Activated gamma-delta T cell treated with Interleukin-2 at 50 U/mL for 16 hours (primary cell): Measurements from ENCODE around the gene PCF11.
A peak's percentile ranks its signal among the peaks of the same experiment; 100 is the strongest.

Experiments
- DNase-seq: peaks from one replicate; pipeline ENCODE4 v3.0.0-alpha.2; 2020

The PCF11 gene

DNA sequence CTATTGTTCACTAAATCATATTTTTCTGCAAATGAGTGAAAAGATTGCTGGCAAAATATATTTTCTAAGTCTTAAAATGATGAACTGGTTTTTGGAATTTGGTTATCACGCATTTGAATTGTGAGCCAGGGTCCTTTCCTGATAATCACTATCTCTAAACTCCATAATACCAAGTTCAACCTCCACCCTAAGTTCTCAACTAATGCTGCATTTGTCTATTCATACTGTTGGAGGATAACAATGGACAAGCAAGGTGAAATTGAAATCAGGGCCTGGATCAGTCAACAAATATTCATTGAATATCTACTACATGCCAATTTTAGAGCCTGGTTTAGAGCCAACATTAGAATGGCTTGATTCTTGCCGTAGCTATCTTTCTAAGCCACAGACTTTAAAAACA, 4.7 kb upstream of the PCF11 start:
- no peak for DNase-seq

DNA sequence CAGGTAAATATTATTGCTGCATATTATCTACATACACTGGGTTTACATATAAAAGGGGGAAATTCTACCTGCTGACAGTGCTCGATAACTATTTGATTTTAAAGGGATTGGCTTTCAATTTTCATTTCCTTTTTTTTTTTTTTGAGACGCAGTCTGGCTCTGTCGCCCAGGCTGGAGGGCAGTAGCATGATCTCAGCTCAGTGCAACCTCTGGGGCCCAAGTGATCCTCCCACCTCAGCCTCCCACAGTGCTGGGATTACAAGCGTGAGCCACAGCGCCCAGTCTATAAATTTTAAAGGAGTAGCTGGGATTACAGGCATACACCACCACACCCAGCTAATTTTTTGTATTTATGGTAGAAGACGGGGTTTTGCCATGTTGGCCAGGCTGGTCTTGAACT, 3.2 kb upstream of the PCF11 start:
- no peak for DNase-seq

DNA sequence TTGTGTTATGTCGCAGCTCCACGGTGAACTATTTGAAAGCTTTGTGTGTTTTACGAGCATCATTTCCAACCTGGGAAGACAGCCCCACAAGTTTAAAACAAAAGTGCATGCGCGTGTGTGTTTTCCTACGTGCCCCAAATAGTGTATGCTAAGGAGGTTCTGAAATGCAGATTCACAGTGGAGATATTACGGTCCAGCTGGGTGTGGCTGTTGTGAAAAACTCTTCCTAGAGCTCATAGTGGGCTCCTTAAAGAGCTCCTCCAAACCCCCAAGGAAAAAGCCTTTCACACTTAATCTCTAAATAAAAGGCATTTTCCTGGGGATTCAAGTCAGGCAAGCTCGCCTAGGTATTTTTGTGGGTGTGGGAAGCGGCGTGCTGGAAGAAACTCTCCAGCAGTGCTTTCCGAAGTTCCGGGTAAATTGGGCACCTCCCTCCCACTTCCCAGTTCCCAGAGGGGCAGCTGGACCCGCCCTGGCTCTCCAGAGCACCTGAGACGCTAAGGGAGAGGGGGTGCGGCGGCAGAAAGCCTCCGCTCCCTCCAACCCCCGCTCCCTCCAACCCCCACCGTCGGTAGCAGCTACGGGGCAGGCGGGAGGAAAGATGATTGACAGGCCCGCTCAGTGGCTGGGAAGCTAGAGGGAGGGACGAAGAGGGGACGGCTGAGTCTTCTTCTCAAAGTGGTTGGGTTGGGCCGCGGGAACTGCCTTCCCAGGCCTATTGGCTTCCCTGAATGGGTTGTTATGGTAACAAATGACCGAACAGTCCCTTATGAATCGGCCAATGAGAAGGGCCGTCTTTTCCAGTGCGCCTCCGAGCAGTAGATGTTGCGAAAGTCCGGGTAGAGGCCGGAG, 561 bp upstream of the PCF11 start:
- DNase-seq: peak; percentile 98

DNA sequence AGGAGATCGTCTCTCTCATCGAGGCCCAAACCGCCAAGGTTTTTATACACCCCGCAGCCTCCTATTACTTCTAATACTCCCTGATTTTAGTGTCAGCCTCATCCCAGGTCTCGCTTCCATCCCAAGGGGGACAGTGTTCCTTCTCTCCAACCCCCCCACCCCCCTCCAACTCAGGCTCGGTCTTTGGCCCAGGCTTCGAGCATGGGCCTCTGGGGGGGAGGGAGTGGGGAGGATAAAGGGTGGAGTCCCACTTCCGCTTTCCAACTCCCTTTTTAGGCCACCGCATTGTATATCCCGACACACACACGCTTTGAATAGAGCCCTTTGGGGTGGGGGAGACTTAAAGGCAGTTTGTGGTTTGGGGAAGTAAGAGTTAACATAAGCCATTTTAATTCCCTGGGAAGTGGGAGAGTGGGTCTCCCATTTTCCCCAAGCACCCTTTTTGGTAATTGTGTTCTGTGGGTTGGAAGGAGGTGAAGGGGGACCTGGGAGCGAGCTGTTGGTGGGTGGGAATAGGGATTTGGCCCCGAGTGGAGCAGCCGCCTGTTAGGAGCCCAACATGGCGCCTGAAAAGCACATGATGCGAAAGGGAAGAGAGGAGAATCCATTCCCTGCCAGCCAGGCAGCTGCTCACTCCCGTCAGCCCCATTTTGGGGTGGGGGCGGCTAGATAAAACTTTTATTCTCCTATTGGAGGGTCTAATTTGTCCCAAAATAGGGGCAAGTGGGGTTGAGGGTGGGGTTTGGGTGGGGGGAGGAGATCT, 844 bp downstream of the PCF11 start:
- peak; percentile 29 for DNase-seq

DNA sequence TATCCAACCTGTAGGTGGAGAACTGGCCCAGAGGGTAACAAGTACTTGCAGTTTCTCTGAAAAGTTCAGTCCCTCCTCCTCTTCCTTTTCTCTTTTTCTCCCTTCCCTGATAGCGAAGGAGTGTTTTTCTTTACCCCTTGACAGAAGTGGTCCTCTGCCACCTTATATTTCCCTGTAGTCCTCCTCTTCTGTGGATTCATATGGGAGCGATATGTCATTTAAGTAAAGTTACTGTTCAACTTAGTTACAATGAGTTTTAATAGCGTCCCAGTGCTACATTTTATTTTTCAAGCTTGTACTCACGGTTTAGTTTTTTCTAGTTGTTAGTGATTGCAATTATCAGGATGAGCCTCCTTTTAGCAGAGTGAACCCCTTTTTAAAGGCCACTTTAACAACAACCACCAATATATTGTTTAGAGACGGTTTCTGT, 1.4 kb downstream of the PCF11 start:
- no peak for DNase-seq

DNA sequence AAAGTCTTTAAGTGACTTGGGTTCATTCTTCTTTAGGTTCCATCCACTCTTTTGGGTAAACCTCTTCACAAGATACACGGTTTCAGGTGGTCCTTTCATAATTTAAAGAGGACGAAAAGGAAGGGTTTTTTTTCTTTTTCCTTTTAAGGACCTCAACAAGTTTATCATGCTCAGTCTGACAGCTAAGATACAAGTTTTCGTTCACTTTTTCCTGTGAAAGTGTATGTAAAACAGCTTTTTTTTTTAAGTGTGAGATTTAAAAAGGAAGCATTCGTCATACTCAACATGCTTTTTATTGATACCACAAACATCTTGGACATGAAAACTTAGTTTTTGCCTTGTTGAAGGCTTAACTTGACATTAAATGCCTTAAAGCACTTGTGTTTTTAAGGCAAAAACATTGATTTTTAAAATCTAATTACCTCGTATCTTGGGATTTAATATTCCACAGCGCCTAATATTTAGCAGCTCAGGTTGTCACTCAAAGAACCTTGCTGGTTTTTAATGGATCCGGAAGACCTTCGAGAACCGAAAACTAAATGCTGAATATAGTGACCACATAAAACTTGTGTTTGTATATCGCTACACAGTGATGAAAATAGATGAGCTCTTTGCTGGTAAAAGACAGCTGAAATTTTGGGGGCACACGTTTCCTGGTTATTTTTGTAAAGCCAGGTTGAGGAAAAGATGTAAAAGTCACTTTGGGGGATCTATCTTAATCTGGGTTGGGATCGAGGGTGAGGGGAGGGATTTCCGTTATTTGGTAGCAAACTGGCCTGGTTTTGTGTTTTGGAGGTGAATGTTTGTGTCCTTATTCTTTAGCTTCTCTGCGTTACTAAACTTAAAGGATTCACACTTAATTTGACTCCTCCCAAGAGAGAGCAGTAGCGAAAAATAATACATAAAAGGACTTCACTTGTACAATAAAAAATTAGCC, 2.3 kb downstream of the PCF11 start:
- no peak for DNase-seq

DNA sequence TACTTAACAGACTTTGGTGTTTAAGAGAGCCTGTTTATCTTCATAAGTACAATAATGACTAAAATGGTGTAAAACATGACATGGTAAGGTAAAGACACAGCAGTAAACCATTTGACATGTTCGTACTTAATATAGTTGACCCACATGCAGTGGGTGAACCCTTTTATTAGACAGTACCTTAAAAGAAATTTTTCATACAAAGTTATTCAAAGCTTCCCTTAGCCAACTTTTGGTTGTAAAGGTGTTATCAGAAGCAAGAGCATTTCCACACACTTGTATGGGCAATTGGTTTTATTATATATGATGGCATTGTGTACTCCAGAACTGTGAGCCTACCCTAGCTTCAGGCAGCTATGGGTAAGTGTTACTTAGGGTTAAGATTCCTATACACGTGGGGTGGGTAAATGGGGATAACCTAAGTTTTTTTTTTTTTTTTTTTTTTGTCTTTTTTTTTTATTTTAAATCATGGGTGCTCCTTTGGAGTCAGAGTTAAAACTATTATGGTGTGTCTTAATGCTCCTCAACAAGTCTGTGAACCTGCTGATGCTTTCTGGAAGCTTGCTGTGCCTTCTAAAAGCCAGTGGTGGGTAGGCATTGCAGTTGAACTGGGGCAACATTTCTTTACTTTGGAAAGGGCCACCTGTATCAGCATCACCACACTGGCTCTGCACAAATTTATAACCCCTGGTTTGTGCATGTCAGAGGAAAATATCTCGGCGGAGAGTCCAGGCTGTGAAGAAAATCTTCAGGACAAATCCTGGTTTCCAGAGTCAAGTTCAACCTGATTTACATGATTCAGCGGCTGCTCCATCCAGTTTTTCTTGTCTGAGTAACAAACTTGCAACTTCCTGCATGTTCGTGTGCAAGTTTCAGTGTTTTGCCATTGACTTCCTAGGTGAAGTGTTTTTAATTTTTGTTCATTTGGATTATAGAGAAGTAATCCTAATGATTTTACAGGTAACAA, 3.3 kb downstream of the PCF11 start:
- no peak for DNase-seq

DNA sequence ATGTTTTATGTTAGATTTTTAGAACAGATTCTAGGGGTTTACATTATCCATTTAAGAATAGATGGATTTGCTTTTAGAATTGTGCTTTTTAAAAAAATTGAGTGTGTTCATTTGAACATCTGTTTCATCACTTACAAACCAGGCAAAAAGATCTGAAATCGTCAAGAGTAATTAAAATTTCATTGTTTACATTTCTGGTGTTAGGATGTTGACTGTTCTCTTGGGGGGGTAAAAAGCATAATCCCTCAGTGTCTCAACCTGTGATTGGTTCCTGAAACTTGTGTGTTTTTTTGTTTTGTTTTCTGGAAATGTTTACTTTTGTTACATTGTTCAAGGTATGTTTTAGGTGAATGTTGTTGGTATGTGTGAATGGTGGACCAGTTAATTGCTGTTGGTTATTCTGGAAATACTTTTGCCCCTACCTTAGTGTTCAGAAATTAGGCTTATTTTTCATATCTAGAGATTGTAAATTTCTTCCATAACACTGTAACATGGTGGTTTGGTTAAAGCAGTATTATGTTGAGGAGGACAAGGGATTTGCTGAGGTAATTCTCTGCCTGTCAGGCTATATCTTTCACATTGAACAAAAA, 4.8 kb downstream of the PCF11 start:
- no peak for DNase-seq

DNA sequence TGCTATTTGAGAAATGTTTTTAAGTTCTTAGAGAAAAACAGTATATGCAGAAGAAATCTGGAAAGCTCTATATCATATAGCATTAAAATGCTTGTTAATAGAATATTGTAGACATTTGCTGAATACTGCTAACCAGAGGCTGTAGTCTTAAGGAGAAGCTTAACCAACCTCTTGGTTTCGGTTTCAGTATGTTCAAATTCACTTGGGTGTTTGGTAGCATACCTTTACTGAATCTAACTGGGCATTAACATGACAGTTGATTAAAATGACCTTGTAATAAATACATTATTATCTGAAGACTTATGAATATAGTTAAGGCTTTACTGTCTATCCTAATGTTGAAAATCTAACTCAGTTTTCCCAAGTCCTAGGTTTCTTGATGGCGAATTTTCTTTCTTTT, 5.4 kb downstream of the PCF11 start:
- DNase-seq: no peak

DNA sequence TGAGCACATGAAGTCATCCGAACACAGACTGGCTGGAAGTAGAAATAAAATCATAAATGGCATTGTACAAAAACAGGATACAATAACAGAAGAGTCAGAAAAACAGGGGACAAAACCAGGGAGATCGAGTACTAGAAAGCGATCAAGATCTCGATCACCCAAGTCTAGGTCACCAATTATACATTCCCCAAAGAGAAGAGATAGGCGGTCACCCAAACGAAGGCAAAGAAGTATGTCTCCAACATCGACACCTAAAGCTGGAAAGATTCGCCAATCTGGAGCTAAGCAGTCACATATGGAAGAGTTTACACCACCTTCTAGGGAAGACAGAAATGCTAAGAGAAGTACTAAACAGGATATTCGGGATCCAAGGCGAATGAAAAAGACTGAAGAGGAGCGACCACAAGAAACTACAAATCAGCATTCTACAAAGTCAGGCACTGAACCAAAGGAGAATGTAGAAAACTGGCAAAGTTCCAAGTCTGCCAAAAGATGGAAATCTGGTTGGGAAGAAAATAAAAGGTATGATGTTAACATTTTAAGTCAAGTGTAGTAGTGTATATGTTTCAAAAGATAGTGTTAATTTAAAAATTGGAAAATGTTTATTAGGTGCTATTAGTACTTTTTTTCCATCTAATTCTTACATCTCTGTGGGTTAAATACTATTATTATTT, 9.4 kb downstream of the PCF11 start:
- no peak for DNase-seq

DNA sequence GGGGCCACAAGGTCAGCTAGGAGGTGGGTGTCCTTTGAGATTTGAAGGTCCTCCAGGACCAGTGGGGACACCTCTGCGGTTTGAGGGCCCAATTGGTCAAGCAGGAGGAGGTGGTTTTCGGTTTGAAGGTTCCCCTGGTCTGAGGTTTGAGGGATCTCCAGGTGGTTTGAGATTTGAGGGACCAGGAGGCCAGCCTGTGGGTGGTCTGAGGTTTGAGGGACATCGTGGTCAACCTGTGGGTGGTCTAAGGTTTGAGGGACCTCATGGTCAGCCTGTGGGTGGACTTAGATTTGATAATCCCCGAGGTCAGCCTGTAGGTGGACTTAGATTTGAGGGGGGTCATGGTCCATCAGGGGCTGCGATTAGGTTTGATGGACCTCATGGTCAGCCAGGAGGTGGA, 11.8 kb downstream of the PCF11 start:
- DNase-seq: no peak

DNA sequence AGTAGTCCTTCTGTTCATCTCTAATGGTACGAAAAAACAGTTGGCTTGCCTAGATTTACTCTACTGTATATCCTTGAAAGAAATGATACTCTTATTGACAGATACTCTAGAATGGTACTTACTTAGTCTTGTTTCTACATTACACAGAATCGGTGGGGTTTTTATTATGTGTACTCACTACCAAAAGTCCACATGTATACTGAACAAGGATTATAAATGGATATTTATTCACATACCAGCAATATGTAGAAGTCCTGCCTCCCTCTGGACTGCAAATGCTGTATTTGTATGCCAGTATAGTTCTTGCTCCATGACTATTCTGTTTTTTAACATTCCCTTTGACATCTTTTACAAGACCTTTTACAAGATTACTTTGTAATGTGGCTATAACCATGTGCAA, 13.9 kb downstream of the PCF11 start:
- no peak for DNase-seq

DNA sequence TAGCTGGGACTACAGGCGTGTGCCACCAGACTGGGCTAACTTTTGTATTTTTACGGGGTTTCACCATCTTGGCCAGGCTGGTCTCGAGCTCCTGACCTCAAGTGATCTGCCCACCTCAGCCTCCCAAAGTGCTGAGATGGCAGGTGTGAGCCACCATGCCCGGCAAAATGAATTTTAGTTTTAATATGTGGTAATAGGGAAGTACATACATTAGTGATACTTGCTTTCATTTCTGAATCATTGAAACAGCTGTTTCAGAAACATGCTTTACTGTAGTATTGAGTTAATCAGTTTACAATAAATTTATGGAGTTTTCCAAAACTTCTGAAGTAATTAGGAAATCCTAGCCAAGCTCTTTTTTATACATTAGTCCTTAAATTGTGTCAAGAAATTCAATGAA, 15.6 kb downstream of the PCF11 start:
- no peak for DNase-seq

DNA sequence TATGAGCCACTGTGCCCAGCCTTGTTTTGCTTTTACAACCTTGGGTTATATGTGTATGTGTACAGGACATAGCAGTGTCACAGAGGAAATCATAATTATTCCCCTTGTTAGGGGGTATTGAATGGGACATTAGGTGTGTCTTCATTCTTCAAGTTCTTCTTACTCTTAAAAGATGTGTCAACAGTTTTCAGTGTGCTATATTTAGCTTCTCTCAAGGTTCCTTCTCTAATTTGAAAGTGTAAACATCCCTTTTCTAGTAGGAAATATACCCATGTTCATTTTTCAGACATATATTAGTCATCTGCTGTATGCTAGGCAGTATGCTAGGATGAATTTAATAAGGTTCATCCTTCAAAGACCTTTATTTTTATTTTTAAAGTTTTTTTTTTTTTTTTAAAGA, 17.1 kb downstream of the PCF11 start:
- no peak for DNase-seq

DNA sequence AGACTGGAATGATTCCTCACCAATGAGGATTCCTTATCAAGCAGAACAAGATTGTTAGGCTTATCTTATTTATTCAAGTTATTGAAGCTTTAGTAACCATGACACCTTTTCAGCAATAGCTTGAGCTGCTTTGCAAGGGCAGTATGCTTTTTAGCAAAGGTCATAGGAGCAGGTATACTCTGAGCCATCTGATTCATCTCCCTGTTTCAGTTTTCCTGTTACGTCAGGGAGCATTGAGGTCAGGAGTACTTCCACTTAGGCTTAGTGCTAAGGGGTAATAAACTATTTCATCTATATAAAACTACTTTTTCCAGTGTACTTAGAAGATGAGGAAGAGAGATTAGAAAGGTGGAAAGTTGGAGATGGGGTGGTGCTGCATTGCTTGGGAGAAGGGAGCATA, 18.9 kb downstream of the PCF11 start:
- DNase-seq: no peak

DNA sequence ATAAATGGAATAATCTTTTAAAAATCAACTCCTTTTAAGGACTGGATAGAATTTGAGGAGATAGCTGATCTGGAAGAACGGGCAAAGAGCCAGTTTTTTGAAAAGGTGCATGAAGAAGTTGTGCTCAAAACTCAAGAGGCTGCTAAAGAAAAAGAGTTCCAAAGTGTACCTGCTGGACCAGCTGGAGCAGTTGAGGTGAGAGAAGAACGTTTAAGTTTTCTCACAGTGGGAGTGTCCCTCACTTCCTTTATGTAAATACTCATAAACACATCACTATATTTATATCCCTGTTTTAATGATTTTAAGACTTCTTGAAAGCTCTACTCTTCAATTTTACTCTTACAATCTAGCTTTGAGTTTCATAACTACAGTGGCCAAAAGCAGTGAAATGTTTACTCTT, 24.9 kb downstream of the PCF11 start:
- DNase-seq: no peak

DNA sequence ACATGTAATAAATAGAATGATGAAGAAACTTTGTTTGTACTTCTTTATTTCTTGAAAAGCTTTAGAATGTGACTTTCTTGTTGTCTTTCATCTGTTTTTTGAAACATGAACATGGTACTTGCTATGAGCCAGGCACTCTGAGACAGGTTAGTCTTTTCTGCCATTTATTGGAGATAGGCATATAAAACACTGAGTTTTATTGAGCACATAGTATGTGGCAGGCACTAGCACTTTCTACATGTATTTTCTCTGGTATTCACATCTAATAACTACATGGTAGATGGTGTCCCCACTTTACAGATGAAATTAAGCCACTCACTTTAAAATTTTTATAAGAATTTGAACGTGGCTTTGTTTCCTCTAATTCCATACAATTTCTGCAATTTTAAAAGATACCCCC, 28.8 kb downstream of the PCF11 start:
- no peak for DNase-seq

DNA sequence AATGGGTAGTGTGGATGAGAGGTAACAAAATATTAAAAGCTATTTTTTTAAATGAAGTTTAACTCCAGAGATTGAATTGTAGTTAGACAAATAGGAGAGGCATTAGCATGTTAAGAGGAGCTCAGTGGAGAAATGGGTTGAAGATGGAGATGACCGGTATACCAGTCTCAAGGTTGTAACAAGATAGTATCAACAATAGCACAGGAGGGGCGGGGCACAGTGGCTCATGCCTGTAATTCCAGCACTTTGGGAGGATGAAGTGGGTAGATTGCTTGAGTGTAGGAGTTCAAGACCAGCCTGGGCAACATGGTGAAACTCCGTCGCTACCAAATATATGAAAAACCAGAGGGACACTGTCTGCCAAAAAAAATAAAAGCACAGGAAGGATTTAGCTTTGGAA, 30.5 kb downstream of the PCF11 start:
- DNase-seq: no peak

DNA sequence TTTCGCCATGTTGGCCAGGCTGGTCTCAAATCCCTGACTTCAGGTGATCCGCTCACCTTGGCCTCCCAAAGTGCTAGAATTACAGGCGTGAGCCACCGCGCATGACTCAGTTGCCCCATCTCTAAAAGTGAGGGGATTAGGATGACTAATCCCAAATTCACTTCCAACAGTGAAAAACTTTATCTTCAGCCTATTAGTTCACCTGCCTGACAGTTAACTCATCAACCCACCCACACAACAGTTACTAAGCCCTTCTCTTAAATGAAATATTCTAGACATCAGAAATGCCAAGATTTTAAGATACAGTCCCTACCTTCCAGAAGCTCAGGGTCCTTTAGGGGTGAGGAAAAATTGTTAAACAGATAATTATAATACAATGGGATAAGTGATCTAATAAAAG, 34.6 kb downstream of the PCF11 start:
- DNase-seq: no peak

DNA sequence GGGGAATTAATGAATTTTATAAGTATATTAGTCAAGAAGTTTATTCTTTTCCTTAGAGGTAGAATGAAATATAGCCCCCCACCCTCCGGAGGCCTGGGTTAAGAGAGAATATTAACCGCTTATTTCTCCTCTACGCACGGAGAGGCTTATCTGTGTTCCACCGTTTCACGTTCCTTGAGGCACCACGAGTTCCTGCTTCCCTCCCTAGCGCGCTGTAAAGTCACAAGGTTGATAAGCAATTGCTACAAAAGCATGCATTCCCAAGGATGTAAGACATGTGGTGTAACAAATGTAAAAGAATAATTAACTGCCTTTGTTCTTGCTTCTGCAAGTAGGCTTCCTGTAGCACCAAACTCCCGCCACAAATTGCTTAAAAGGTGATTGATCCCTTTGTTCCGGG, 35.1 kb downstream of the PCF11 start:
- DNase-seq: no peak

DNA sequence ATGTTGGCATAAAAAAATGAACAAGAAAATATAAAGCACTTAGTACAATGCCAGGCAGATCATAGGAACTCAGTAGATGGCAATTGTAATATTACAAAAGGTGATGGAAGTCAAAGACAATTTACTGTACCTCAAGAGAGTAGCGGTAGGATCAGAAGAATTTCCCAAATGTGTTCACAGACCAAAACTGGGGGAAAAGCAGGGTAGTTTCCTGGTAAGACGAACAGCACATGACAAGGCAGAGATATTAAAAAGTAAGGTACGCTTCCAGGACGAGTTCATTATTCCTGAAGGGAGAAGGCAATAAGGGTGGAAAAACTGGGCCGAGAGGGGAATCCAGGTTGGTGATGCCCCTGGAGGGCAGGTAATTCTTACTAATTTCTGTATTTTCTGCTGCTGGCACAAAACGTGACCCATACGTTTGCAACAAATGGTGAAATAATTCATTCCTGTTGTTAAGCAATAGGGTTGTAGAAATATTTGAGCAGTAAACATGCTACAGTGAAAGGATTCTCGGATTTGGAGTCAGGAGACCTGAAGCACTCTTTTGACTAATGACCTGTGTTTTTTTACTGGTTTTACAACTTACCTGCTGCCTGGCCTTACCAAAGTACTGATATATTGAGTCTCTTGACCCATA, 35.8 kb downstream of the PCF11 start:
- no peak for DNase-seq
